NCI-H1105 (cell line): ENCODE results near the gene CNTFR.

Experiments used
- DNase-seq: peaks from one replicate; lab custom pipeline; 2025; lab: John Stamatoyannopoulos, UW

Gene CNTFR

DNA sequence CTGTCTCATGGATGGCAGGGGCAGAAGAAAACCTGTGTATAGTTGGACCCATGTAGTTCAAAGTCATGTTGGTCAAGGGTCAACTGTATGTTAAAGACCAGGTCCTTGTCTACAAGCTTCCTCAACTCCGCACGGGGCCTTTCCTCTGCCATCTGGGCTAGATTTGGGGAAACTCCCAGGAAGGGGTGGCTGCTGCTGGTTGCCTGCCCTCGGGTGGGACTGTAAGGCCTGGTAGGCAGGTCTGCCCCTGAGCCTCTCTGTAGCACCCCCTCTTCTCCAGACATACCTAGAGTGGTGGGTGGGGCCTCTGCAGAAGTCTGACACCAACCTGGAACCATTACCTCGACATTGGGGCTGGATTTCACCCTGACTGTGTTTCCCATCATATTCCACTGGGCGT is 82.0 kb downstream of the CNTFR start:
- DNase-seq = no peak

DNA sequence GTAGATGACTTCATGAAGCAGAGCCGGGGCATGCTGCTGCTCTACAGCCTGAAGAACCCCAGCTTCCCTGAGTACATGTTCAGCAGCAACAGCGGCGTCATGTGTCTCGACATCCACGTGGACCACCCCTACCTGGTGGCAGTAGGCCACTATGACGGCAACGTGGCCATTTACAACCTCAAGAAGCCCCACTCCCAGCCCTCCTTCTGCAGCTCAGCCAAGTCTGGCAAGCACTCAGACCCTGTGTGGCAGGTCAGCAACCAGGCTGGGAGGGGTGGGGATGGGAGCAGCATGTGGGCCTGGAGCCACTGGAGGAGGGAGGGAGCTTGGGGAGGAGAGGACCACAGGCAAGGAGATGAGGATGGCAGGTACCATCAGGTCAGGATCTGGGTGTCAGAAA is 82.9 kb downstream of the CNTFR start:
- DNase-seq = no peak

DNA sequence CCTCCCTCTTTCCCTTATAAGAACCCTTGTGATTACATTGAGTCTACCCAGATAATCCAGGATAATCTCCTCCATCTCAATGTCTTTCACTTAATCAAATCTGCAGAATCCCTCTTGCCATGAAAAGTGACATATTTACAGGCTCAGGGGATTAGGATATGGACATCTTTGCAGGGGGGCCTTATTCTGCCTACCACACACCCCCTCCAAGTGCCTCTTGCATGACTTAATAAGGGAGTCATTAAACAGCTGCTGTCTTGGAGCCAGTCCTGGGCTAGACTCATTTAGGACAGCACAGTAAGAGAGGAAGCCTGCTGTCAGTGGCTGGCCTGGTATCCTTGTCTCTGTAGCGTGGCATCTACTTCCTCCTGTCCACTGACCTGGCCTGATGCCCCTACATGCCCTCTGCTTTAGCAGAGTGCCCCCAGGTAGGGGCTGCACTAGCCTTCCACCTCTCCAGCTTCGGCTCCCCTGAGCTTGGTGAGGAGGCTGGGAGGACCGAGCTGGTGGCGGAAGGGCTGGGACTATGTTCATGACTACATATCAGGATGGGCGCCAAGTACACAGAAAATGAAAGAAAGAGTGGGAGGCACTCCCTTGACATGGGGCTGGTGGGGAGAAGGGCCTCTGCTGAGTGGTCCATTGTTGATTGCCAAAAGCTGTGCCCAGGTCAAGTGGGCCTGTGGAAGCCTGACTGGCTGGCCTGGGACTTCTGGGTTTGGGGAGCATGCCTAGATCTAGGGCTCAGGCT is 84.0 kb downstream of the CNTFR start:
- DNase-seq = no peak

DNA sequence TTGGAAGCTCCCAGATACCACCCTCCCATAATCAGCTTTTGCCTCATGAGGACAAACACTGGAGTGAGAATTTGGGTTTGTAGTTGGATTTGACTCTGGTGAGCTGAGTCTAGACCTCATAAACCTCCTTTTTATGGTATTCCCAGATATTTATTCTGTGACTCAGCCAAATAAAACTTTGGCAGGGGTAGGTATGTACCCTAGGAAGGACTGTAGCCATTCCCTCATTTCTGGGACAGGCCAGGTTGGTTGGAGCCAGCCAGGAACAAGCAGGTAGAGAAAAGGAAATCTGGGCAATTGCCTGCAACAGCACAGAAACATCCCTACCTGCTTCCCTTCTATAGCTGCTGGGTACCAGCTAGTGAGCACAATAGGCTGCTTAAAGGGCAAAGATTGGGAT is 86.1 kb downstream of the CNTFR start:
- no peak for DNase-seq

DNA sequence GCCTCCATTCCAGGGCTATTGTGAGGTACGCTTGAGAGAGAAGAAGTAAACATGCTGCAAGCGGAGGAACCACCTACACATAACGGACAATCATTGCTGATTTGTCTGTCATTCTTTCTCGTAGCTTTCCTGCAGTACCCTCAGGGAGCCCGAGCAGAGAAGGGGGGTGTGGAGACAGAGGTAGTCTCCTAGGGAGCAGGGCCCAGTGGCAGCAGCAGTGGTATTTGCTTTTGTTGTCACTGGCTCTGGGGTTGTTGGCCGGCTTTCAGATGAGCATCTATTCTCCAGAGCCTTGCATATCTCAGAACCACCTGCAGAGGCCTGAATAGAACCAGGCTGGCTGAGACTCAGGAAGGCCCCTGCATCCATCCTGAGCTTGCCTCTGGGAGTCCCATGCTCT is 86.6 kb downstream of the CNTFR start:
- DNase-seq = no peak

- no peak for DNase-seq
Measured at GRCh38 chr9:34502471-34502870, 87.1 kb downstream of the CNTFR start.

GRCh38 chr9:34501889-34502425 is 87.6 kb downstream of the CNTFR start:
- no peak for DNase-seq
